Upper lobe of left lung (tissue), 4 donors: ENCODE measurements around the gene TRIM31.

ENCODE experiments used
- EP300 ChIP-seq, 4 donors: sonication (generic); formaldehyde crosslinking; IDR thresholded peaks; one replicate each; pipeline ENCODE4 v1.5.1; 2017; ENCODE audit warnings: antibody characterized with exemption in 4 of 4, control low read depth in 2 of 4
- POLR2A ChIP-seq, 4 donors: fragments of 450-650 bp; IDR thresholded peaks; one replicate each; pipeline ENCODE4 v1.5.1; 2016 to 2017; ENCODE audit warnings: antibody characterized with exemption in 4 of 4, mild to moderate bottlenecking in 2 of 4
- POLR2AphosphoS5 ChIP-seq, 2 donors: sonication (generic); formaldehyde crosslinking; IDR thresholded peaks; one replicate each; pipeline ENCODE4 v1.5.1; 2017; ENCODE audit warnings: antibody characterized with exemption in 2 of 2
- TF ChIP-seq, protein P1 (sequence below), 6 experiments: fragments of 450-650 bp in 4 of 6; fragments of 200-600 bp in 2 of 6; sonication (generic) in 2 of 6; IDR thresholded peaks; one replicate each; pipeline ENCODE4 v1.5.1; 2016 to 2019; ENCODE audit warnings: antibody characterized with exemption in 6 of 6

DNA sequence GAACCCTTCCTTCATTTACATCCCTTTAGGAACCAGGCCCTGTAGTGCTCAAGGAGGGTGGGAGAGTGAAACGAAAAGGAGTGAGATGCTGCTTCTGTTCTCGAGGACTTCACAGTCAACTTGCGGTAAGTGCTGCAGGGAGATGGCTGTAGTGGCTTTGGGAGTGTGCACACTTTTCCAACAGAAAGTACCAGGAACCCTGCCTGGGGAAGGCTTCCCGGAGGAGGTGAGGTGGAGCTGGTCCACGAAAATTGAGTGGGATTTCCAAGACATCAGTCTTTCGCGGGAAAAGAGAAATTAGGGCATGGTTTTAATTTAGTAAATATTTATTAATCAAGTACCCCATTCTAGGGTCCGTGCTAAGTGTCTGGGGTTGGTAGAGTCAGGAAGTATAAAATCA lies 12.7 kb downstream of the TRIM31 start:
- TF ChIP-seq, protein P1, sequence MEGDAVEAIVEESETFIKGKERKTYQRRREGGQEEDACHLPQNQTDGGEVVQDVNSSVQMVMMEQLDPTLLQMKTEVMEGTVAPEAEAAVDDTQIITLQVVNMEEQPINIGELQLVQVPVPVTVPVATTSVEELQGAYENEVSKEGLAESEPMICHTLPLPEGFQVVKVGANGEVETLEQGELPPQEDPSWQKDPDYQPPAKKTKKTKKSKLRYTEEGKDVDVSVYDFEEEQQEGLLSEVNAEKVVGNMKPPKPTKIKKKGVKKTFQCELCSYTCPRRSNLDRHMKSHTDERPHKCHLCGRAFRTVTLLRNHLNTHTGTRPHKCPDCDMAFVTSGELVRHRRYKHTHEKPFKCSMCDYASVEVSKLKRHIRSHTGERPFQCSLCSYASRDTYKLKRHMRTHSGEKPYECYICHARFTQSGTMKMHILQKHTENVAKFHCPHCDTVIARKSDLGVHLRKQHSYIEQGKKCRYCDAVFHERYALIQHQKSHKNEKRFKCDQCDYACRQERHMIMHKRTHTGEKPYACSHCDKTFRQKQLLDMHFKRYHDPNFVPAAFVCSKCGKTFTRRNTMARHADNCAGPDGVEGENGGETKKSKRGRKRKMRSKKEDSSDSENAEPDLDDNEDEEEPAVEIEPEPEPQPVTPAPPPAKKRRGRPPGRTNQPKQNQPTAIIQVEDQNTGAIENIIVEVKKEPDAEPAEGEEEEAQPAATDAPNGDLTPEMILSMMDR (IDR thresholded peaks at IDR 0.05) = no peak
- TF ChIP-seq POLR2A (IDR thresholded peaks at IDR 0.05) (no peak), EP300 (IDR thresholded peaks at IDR 0.05) (no peak), POLR2AphosphoS5 (IDR thresholded peaks at IDR 0.05) (no peak)
